ENCODE measurements around the gene FAT1. TPM values are rescaled to one million over a fixed set of nuclear protein-coding genes. Genes with fewer than 3 reads are reported as not detected.

Gene FAT1
- total RNA-seq, 1 experiment from 2014 or later, result 92.4 TPM

GRCh38 chr4:186606591-186606992, 117.1 kb downstream of the FAT1 start:
- POLR2A ChIA-PET (ENCODE audit: unreplicated experiment), result no interaction called here
- Histone ChIP-seq H3K4me3 (ENCODE audit: low read length) (no peak overlapping the region), H3K9me3 (ENCODE audit: low read length) (no peaks in the 10 kb centered on the region), H3K9me2 (replicated peaks; ENCODE audit: low read length) (no peaks in the 10 kb centered on the region), H3K27ac (ENCODE audit: low read length) (no peak overlapping the region), H3K79me2 (ENCODE audit: low read length) (no peaks in the 10 kb centered on the region), H3K9ac (ENCODE audit: low read length) (no peak overlapping the region), H3K4me1 (ENCODE audit: insufficient read depth, low read length) (no peaks in the 10 kb centered on the region), H3K36me3 (ENCODE audit: low read depth, low read length) (peaks cover 40% of the 10 kb centered on the region), H3K4me2 (ENCODE audit: low read length) (no peak overlapping the region), H3K27me3 (ENCODE audit: low read length) (no peaks in the 10 kb centered on the region), H2AFZ (ENCODE audit: low read length) (no peak overlapping the region), H3F3A (ENCODE audit: low read length, unreplicated experiment) (no peaks in the 10 kb centered on the region), H4K20me1 (ENCODE audit: low read length) (no peaks in the 10 kb centered on the region)
- TF ChIP-seq EZH2phosphoT487 (IDR thresholded peaks at IDR 0.05; ENCODE audit: borderline replicate concordance, low read length), result no peak
- TF ChIP-seq CTCF (conservative IDR thresholded peaks at IDR 0.05; ENCODE audit: low read depth, low read length), result no peak
- TF ChIP-seq EZH2 (IDR thresholded peaks at IDR 0.05; ENCODE audit: low read length, unreplicated experiment), result no peak
- BruUV-seq (replicated peaks), result no TSS peak
- intact Hi-C loops (cut with micrococcal nuclease), result no loop called here
- CTCF ChIA-PET, result no interaction called here
- DNase-seq (peak; percentile 3), ATAC-seq (no peak)

- H3K9me3 ChIP-seq (ENCODE audit: low read length), result no peaks in the 10 kb centered on the region
- no peaks in the 10 kb centered on the region for H3K27me3 ChIP-seq (ENCODE audit: low read length)
- H4K20me1 ChIP-seq (ENCODE audit: low read length), result no peaks in the 10 kb centered on the region
- no peak overlapping the region for H3K27ac ChIP-seq (ENCODE audit: low read length)
- intact Hi-C loops (cut with micrococcal nuclease), result no loop called here
- no peak overlapping the region for H3K4me2 ChIP-seq (ENCODE audit: low read length)
- ATAC-seq, result no peak
- peaks cover 36% of the 10 kb centered on the region for H3K36me3 ChIP-seq (ENCODE audit: low read depth, low read length)
- no peaks in the 10 kb centered on the region for H3K4me1 ChIP-seq (ENCODE audit: insufficient read depth, low read length)
- no peak for TF ChIP-seq CTCF (conservative IDR thresholded peaks at IDR 0.05; ENCODE audit: low read depth, low read length)
- no peak for TF ChIP-seq EZH2 (IDR thresholded peaks at IDR 0.05; ENCODE audit: low read length, unreplicated experiment)
- ChIA-PET CTCF (no interaction called here), POLR2A (ENCODE audit: unreplicated experiment) (no interaction called here)
- H3K79me2 ChIP-seq (ENCODE audit: low read length), result no peaks in the 10 kb centered on the region
- H3K9me2 ChIP-seq (replicated peaks; ENCODE audit: low read length), result no peaks in the 10 kb centered on the region
- H3K9ac ChIP-seq (ENCODE audit: low read length), result no peak overlapping the region
- no peak for DNase-seq
- H2AFZ ChIP-seq (ENCODE audit: low read length), result no peak overlapping the region
- no peak overlapping the region for H3K4me3 ChIP-seq (ENCODE audit: low read length)
- BruUV-seq (replicated peaks), result no TSS peak
- no peaks in the 10 kb centered on the region for H3F3A ChIP-seq (ENCODE audit: low read length, unreplicated experiment)
Measured at GRCh38 chr4:186605261-186605865, 118.3 kb downstream of the FAT1 start.

GRCh38 chr4:186604124-186604807, 119.4 kb downstream of the FAT1 start:
- TF ChIP-seq EZH2phosphoT487 (IDR thresholded peaks at IDR 0.05; ENCODE audit: borderline replicate concordance, low read length) (no peak), EZH2 (IDR thresholded peaks at IDR 0.05; ENCODE audit: low read length, unreplicated experiment) (no peak), CTCF (conservative IDR thresholded peaks at IDR 0.05; ENCODE audit: low read depth, low read length) (no peak)
- CTCF ChIA-PET, result no interaction called here
- no peak overlapping the region for H2AFZ ChIP-seq (ENCODE audit: low read length)

More at GRCh38 chr4:186604124-186604807, 119.4 kb downstream of the FAT1 start:
- H4K20me1 ChIP-seq (ENCODE audit: low read length), result no peaks in the 10 kb centered on the region
- H3K27me3 ChIP-seq (ENCODE audit: low read length), result no peaks in the 10 kb centered on the region
- H3K79me2 ChIP-seq (ENCODE audit: low read length), result no peaks in the 10 kb centered on the region
- no TSS peak for BruUV-seq (replicated peaks)
- H3K9me3 ChIP-seq (ENCODE audit: low read length), result no peaks in the 10 kb centered on the region
- intact Hi-C loops (cut with micrococcal nuclease), result no loop called here
- DNase-seq (peak; percentile 30), ATAC-seq (peak; percentile 50)
- POLR2A ChIA-PET (ENCODE audit: unreplicated experiment), result no interaction called here
- H3K27ac ChIP-seq (ENCODE audit: low read length), result no peak overlapping the region
- no peak overlapping the region for H3K4me3 ChIP-seq (ENCODE audit: low read length)
- H3K9ac ChIP-seq (ENCODE audit: low read length), result no peak overlapping the region
- H3K4me2 ChIP-seq (ENCODE audit: low read length), result no peak overlapping the region
- H3K4me1 ChIP-seq (ENCODE audit: insufficient read depth, low read length), result no peaks in the 10 kb centered on the region
- no peaks in the 10 kb centered on the region for H3K9me2 ChIP-seq (replicated peaks; ENCODE audit: low read length)
- no peaks in the 10 kb centered on the region for H3F3A ChIP-seq (ENCODE audit: low read length, unreplicated experiment)
- H3K36me3 ChIP-seq (ENCODE audit: low read depth, low read length), result peaks cover 36% of the 10 kb centered on the region

Measured in PC-3 (cell line).